Astrocyte (in vitro differentiated cells and primary cell): ENCODE measurements around the gene PRR20A. TPM values are rescaled to one million over a fixed set of nuclear protein-coding genes. Genes with fewer than 3 reads are reported as not detected.
"Not testable (repeated sequence)": the region's sequence is repeated elsewhere in the genome, so short reads cannot be mapped to it uniquely, and the experiment has no call there.

Experiments
- DNase-seq: peaks from one replicate; pipeline ENCODE4 v3.0.0-alpha.2; 2010; ENCODE audit warnings: low read depth
- FAIRE-seq: peaks from 2 replicates; lab custom pipeline; 2011; peaks lifted over from hg19 to GRCh38; lab: Jason Lieb, UNC
- H2AFZ ChIP-seq: 2 replicates; pipeline ENCODE4 v1.6.0; 2012; ENCODE audit warnings: low read depth, low read length, inconsistent platforms
- H3K27ac ChIP-seq: 2 replicates; pipeline ENCODE4 v1.5.1; 2011; ENCODE audit warnings: low read depth, low read length, inconsistent platforms
- H3K27me3 ChIP-seq: 2 replicates; pipeline ENCODE4 v1.6.0; 2011; ENCODE audit warnings: low read length, inconsistent platforms; ENCODE audit not compliant: insufficient read depth
- H3K36me3 ChIP-seq: 2 replicates; pipeline ENCODE4 v1.5.1; 2011; ENCODE audit warnings: low read length, inconsistent platforms; ENCODE audit not compliant: insufficient read depth
- H3K4me1 ChIP-seq: 2 replicates; pipeline ENCODE4 v1.5.1; 2011; ENCODE audit warnings: low read length, inconsistent platforms; ENCODE audit not compliant: insufficient read depth
- H3K4me2 ChIP-seq: 2 replicates; pipeline ENCODE4 v1.6.0; 2012; ENCODE audit warnings: low read length, inconsistent platforms
- H3K4me3 ChIP-seq: 2 replicates; pipeline ENCODE4 v1.5.1; 2011; ENCODE audit warnings: low read depth, mild to moderate bottlenecking, low read length, inconsistent platforms; ENCODE audit not compliant: insufficient read depth
- H3K79me2 ChIP-seq: 2 replicates; pipeline ENCODE4 v1.6.0; 2012; ENCODE audit warnings: mild to moderate bottlenecking, low read length, inconsistent platforms; ENCODE audit not compliant: insufficient read depth
- H3K9ac ChIP-seq: 2 replicates; pipeline ENCODE4 v1.6.0; 2012; ENCODE audit warnings: mild to moderate bottlenecking, low read length, inconsistent platforms
- H3K9me3 ChIP-seq: 2 replicates; pipeline ENCODE4 v1.5.1; 2012; ENCODE audit warnings: low read depth, mild to moderate bottlenecking, low read length, inconsistent platforms; ENCODE audit not compliant: insufficient read depth
- H4K20me1 ChIP-seq: 2 replicates; pipeline ENCODE4 v1.6.0; 2012; ENCODE audit warnings: low read length, inconsistent platforms; ENCODE audit not compliant: insufficient read depth
- H3K27ac Mint-ChIP-seq: one replicate; pipeline ENCODE4 v1.8.0; 2021; ENCODE audit warnings: mild to moderate bottlenecking, mixed read lengths; ENCODE audit not compliant: unreplicated experiment
- H3K27me3 Mint-ChIP-seq: one replicate; pipeline ENCODE4 v1.8.0; 2021; ENCODE audit warnings: low read depth, mixed read lengths; ENCODE audit not compliant: unreplicated experiment
- H3K36me3 Mint-ChIP-seq: one replicate; pipeline ENCODE4 v1.8.0; 2021; ENCODE audit warnings: low read depth, mixed read lengths; ENCODE audit not compliant: unreplicated experiment
- H3K4me1 Mint-ChIP-seq: one replicate; pipeline ENCODE4 v1.8.0; 2021; ENCODE audit warnings: low read depth, mixed read lengths; ENCODE audit not compliant: unreplicated experiment
- H3K4me3 Mint-ChIP-seq: one replicate; pipeline ENCODE4 v1.8.0; 2021; ENCODE audit warnings: mild to moderate bottlenecking, moderate library complexity, mixed read lengths; ENCODE audit not compliant: unreplicated experiment
- H3K9me3 Mint-ChIP-seq: one replicate; pipeline ENCODE4 v1.8.0; 2021; ENCODE audit warnings: mild to moderate bottlenecking, mixed read lengths; ENCODE audit not compliant: unreplicated experiment
- EZH2 ChIP-seq: IDR thresholded peaks from 2 replicates; pipeline ENCODE4 v1.6.1; 2012; ENCODE audit warnings: mild to moderate bottlenecking, low read length, inconsistent platforms; ENCODE audit not compliant: insufficient read depth
- total RNA-seq: library from RNA; stranded (reverse); gene quantifications from 2 replicates; pipeline ENCODE4 v1.2.1, GENCODE V29; 2021
- TF ChIP-seq, protein P1 (sequence below): IDR thresholded peaks from 2 replicates; pipeline ENCODE4 v1.5.1; 2011; ENCODE audit warnings: low read depth, mild to moderate bottlenecking, inconsistent platforms, low read length, moderate library complexity; ENCODE audit not compliant: insufficient read depth

Gene PRR20A
- total RNA-seq, 1 donor from 2014 or later: not detected

GRCh38 chr13:57138988-57139387 is 1.7 kb upstream of the PRR20A start:
- H3K27ac Mint-ChIP-seq: no peak overlapping the region
- Histone ChIP-seq H3K36me3 (no peaks in the 10 kb centered on the region), H3K4me1 (no peaks in the 10 kb centered on the region), H3K9ac (no peak overlapping the region), H3K4me3 (no peak overlapping the region), H3K27me3 (no peaks in the 10 kb centered on the region), H4K20me1 (no peaks in the 10 kb centered on the region), H2AFZ (no peak overlapping the region), H3K27ac (no peak overlapping the region), H3K79me2 (no peaks in the 10 kb centered on the region), H3K9me3 (no peaks in the 10 kb centered on the region), H3K4me2 (no peak overlapping the region)
- H3K27me3 Mint-ChIP-seq: no peaks in the 10 kb centered on the region
- no peak overlapping the region for H3K4me3 Mint-ChIP-seq
- no peak for TF ChIP-seq EZH2
- TF ChIP-seq, protein P1, sequence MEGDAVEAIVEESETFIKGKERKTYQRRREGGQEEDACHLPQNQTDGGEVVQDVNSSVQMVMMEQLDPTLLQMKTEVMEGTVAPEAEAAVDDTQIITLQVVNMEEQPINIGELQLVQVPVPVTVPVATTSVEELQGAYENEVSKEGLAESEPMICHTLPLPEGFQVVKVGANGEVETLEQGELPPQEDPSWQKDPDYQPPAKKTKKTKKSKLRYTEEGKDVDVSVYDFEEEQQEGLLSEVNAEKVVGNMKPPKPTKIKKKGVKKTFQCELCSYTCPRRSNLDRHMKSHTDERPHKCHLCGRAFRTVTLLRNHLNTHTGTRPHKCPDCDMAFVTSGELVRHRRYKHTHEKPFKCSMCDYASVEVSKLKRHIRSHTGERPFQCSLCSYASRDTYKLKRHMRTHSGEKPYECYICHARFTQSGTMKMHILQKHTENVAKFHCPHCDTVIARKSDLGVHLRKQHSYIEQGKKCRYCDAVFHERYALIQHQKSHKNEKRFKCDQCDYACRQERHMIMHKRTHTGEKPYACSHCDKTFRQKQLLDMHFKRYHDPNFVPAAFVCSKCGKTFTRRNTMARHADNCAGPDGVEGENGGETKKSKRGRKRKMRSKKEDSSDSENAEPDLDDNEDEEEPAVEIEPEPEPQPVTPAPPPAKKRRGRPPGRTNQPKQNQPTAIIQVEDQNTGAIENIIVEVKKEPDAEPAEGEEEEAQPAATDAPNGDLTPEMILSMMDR: no peak
- no peaks in the 10 kb centered on the region for H3K36me3 Mint-ChIP-seq
- FAIRE-seq (no peak), DNase-seq (no peak)
- H3K4me1 Mint-ChIP-seq: no peaks in the 10 kb centered on the region
- H3K9me3 Mint-ChIP-seq: peaks cover 5% of the 10 kb centered on the region

GRCh38 chr13:57139781-57140180 is 937 bp upstream of the PRR20A start:
- H3K36me3 ChIP-seq, H3K36me3 Mint-ChIP-seq, H3K4me1 Mint-ChIP-seq, H3K4me3 ChIP-seq, H3K27ac ChIP-seq, H3K27me3 Mint-ChIP-seq, H3K4me2 ChIP-seq, H3K79me2 ChIP-seq, H3K9me3 ChIP-seq, FAIRE-seq, H2AFZ ChIP-seq, H3K27ac Mint-ChIP-seq, H3K27me3 ChIP-seq, H3K4me3 Mint-ChIP-seq, H3K4me1 ChIP-seq, H4K20me1 ChIP-seq, H3K9ac ChIP-seq, DNase-seq, H3K9me3 Mint-ChIP-seq: not testable (repeated sequence)

DNA sequence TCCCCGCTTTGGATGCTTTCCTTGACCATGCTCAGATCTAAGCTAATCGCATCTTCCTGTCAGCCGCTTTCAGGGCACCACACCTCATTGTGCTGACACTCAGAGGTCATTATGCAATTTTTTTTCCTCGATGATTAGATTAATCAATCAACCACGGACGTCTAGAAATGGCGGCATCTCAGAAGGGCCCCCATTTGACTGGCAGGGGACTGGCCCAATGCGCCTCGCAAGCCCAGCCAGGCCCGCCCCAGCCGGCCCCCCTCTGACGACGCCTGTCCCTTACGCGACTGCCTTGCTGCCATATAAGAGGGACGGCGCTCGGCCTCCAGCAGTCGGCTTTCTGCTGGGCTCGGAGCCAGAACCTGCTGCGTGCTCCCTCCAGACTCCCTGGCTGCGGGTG is 6.5 kb downstream of the PRR20A start, which contains the start of gene PRR20B:
PRR20B (plus strand) TSS at position 301 of the 400 bp plus-strand sequence. CDS start 387 bp downstream, outside the sequence.
- H3K27me3 Mint-ChIP-seq, H3K4me3 Mint-ChIP-seq, H3K9me3 ChIP-seq, H3K9me3 Mint-ChIP-seq, H3K9ac ChIP-seq, H3K36me3 ChIP-seq, H3K4me1 Mint-ChIP-seq, H3K36me3 Mint-ChIP-seq, H3K4me3 ChIP-seq, H3K27ac Mint-ChIP-seq, H3K27me3 ChIP-seq, H3K79me2 ChIP-seq, H4K20me1 ChIP-seq, H3K4me2 ChIP-seq, H3K27ac ChIP-seq, DNase-seq, H3K4me1 ChIP-seq, FAIRE-seq, H2AFZ ChIP-seq: not testable (repeated sequence)

- DNase-seq, H3K4me2 ChIP-seq, FAIRE-seq, H3K4me1 ChIP-seq, H3K79me2 ChIP-seq, H3K4me3 ChIP-seq, H3K27ac Mint-ChIP-seq, H3K27ac ChIP-seq, H3K27me3 Mint-ChIP-seq, H3K9ac ChIP-seq, H3K36me3 Mint-ChIP-seq, H3K9me3 Mint-ChIP-seq, H3K4me1 Mint-ChIP-seq, H2AFZ ChIP-seq, H3K27me3 ChIP-seq, H3K4me3 Mint-ChIP-seq, H3K36me3 ChIP-seq, H4K20me1 ChIP-seq, H3K9me3 ChIP-seq: not testable (repeated sequence)
Observed at GRCh38 chr13:57148106-57148505, 7.4 kb downstream of the PRR20A start.

- not testable (repeated sequence) for H3K36me3 ChIP-seq, H3K27me3 Mint-ChIP-seq, FAIRE-seq, H3K4me1 ChIP-seq, H3K9me3 Mint-ChIP-seq, H3K9ac ChIP-seq, H3K27me3 ChIP-seq, H3K36me3 Mint-ChIP-seq, H2AFZ ChIP-seq, H3K4me3 ChIP-seq, H4K20me1 ChIP-seq, H3K4me1 Mint-ChIP-seq, H3K27ac ChIP-seq, DNase-seq, H3K9me3 ChIP-seq, H3K4me3 Mint-ChIP-seq, H3K79me2 ChIP-seq, H3K27ac Mint-ChIP-seq, H3K4me2 ChIP-seq
Observed at GRCh38 chr13:57153761-57154160, 13.0 kb downstream of the PRR20A start, which contains the start of gene PRR20C. TSS of gene PRR20C (plus strand) at chr13:57154061. CDS start at chr13:57154448, 387 bp downstream.
